ELF-1 (cell line): ENCODE measurements around the gene PAX8.

Experiments used
- DNase-seq: peaks from one replicate; pipeline ENCODE4 v3.0.0-alpha.2; 2016; ENCODE audit warnings: low read depth, low spot score

Gene PAX8

DNA sequence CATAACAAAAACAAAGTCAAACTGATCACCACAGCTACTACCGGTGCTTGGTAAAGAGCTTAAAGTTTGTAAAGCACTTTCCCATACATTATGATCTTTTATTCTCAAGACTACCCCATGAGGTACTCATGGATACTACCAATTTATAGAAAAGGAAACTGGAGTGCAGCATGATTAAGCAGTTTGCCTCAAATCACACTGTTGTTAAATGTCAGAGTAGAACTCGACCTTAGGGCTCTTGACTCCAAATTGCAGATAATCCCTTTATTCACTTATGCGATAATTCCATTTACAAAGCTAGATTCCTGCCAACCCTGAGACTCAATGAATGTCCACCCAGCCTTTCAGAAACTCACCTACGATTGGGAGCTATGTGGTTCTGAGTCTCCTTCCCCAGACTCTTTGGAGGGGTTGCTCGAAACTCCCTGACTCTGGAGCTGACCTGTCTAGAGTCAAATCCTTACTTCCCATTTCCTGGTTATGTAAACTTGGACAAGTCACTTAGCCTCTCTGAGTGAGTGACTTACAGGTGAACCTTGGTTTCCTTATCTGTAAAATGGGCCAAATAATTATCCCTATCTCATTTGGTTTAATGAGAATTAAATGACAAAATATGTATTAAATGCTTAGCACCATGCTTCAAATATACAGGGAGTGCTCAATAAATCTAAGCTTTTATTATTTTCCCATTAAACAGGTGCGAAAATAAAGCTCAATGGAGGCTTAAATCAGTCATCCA lies 57.6 kb downstream of the PAX8 start:
- no peak for DNase-seq

DNA sequence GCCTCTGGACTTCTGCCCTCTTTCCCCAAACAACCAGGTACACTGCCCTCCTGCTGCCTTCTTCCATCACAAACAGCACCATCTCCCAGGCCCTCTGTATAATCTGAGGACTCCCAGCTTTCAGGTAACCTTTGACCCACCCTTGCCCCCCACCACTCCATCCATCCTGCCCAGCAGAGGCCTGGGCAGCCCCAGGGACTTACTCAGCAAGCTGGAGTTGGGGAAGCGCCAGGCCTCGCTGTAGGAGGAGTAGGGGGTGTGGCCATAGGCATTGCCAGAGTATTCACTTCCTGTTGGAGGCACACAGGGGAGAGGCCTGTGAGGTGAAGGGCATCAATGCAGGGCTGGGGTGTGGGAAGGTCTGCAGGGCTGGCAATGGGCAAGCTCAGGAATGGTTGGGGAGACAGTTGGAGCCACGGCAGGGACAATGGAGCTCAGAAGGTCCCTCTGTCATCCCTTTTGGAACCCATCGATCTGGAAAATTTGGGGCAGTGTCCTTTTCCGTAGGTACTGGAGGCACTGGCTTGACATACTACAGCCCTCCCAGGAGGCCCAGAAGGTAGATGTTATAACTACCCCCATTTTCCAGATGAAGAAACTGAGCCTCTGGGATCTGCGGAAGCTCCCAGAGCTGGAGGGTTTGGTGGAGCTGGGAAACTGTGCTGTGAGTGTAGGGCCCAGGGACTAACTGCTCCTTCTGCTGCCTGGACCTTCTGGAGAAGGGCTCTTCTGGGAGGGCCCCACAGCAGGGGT lies 58.7 kb downstream of the PAX8 start:
- no peak for DNase-seq

DNA sequence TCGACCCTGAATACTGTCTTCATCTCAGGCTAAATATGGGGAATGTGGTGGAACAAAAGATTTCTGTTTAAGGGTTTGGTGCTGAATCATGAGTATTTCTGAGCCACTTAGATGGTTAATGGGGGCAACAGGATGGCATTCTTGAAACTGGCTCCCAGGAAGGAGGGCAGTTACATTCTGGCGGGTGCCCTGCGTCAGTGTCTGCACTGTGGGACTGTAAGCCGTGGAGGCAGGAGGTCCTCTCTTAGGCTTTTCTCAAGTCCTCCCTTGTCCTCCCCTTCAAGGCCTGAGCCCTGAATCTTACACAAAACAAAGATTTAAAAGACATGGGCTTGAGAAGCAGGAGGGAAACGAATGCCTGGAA lies 59.2 kb downstream of the PAX8 start:
- no peak for DNase-seq

DNA sequence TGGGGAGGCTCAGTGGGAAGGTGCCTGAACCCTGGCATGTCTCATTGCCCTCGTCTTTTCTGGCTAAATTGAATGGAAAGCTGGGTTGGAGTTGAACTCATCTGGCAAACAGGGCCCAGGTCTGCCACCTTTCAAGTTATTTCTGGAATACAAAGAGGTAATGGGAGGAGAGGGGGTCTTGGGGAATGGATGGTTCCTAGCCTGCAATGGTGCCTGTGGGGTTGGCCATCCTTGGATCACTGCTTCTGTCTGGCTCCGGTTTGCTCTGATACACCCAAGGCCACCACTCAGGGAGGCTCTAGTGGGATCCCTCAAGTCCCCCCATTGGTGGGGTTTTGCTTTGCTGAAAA lies 59.7 kb downstream of the PAX8 start:
- DNase-seq = no peak

DNA sequence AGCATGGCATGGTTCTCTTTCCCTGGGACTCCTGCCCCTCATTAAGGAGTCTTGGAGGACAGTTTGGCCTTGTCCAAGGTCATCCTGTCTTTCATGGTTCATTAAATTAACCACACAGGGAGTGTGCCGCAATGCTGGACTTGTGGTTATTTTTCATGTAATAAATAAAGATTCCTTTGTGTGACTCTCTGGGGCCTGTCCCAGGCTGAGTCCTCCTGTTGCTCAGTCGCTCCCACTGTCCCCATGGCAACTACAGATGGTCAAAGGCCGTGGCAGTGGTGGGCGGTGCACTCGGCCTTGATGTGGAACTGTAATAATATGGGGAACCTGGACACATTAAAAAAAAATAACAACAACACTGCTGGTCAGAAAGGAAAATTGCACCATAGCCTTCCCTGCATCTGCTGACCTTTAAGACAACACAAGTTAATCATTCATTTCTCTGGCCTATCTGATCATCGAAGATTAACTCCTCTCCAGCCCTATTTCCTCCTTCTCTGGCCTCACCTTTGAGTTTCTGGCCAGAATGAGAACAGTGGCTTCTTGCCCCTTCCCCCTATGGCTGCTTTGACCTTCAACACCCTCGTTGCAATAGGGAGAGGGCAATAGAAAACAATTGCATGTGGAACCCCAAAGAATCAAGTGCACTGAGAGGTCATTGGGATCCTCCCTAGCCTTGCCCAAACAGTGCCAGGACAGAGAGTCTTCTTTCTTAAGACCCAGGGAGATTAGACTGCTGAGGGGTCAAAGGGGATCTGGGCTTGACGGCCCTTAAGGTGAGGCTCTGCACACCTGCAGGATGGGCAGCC lies 60.2 kb downstream of the PAX8 start:
- DNase-seq = no peak

DNA sequence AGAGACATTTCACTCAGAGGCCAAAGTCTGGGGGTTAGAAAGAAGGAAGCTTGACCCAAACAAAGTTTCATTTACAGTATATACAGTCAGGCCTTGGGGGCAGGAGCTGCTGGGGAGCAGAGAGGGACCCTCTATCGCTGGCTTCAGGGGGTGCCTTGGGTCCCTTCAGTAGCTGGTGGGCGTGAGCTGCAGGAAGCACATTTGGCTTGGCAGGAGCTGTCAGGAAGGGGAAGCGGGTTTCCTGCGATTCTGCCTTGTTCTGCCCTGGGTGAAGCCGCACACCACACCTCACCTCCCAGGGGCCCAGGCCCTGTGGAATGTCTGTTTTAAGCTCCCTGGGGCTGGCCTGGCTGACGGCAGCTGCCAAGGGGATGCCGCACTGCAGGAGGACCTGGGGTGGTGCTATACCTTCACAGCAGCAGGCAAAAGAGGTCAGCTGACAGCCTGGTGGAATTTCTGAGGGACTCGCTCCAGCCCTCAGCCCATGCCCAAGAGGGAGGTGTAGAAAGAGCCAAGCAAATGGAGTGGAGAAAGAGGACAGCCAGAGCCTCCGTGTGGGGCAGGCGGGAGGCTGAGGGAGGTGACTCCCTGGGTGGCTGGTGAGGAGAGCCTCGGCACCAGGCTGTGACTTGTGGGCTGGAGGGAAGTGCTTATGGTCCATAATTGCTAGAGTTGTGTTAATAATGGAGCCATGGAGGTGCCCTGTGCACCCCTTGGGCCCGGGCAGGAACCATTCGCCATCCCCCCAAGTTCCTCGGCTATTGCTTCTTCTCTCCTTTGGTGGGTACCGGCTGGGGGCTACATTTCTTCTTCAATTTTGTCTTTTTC lies 61.1 kb downstream of the PAX8 start:
- DNase-seq = peak; percentile 84

DNA sequence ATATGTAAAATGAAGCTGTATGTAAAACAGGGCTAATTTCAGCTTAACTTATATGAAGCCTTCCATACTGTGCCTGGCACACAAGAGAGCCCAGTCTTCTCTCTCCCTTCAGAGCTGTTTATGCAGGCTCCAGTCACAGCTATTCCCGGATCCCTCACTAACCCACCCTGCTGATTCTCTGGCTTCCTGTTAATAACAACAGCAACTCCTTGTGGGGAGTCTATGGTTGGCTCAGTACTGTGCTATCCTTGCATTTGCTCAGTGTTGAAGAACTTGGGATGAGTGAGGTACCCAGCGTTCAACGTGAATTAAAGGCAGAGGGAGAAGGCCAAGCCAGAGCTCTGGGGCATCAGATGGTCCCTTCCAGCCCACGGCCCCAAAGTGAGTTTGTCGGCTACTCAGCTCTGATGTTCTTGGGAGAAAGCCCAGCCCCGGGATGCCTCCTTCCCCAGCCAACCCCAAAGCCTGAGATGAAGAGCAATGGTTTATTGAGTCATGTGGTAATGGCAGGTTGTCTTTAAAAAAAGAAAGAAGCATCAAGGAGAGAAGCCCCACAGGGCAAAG lies 61.7 kb downstream of the PAX8 start:
- DNase-seq = peak; percentile 7

DNA sequence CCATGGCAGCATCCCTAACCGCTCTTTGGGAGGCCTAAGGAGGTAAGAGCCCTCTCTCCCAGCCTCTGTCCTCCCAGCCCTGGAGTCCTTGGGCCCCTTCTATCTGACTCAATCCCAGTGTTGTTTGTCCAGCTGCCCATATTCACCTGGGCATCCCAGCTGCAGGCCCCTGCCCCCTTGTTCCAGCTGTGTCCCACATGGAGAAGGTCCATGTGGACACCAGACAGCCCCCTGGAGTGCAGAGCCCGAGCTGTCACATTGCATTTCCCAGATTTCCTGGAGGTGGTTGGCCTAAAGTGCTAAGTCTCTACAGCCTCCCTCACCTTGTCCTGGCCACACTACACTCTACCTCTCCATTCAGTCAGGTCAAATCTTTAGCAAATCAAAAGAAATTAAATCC lies 62.4 kb downstream of the PAX8 start:
- no peak for DNase-seq

DNA sequence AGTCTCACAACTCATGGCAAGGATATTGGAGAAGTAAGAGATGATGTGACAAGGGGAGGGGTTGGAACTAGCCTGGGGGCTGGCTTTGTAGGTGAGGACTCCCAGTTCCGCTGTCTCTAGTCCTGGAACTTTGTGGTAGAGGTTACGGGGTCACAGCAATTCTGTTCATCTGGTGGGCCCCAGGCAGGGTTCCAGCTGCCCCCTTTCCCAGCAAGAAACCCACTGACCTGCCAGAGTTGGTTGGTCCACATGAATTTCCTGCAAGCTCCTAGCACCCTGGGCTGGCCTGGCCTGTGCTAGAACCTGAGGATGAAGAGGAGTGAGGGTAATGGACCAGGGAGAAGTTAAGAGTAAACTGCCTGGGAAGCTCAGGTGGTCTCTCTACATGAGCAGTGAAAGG lies 63.7 kb downstream of the PAX8 start:
- DNase-seq = no peak

DNA sequence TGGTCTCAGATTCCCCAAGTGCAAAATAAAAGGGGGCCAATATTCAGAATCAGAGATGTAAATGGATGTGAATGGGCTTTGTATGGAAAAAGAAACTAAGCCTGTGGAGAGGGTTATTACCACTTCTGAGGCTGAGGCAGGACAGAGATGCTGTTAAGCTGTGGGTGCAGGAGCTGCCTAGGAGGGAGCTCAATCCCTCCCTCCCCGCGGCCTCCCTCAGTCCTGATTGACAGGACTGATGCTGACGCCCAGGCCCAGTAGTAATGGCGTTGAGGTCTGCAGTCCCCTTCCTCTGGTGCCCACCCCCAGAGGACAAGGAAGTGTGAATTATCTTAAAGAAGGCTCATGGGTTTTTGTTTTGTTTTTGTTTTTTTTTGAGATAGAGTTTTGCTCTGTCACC lies 64.6 kb downstream of the PAX8 start:
- DNase-seq = no peak

DNA sequence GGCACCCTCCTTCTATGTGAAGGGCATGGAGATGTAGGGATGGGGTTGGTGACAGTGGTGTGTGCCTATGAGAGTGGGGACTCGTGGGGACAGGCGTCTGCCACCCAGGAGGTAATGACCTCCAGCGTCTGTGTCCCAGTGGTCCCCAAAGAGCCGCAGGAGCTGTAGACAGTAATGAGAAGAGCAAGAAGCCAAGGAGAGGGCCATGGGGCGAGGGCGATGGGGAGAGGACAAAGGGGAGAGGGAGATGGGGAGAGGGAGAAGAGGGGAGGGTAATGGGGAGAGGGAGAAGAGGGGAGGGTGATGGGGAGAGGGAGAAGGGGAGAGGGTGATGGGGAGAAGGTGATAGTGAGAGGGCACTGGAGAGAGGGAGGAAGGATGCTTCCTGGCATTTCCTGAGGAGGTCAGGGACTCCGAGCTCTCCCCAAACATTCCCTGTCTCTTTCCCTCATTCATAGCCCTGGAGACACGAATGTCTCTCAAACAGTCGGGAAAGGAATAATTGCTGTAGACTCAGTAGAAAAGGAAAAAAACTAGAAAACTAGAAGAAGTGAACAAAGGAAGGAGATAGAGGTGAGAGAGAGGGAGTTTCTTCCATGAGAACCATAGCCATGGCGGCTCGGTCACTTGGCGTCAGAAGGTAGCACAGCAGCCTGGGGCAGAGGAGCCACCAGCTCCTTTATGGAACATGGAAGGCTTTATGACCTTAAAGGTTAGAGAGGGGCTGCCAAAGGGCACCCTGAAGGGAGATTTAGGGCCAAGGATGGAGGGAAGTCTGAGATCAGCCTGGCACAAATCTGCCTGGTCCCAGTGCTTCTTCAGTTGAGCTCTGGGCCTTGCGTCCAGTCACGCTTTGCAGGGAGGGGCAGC lies 65.4 kb downstream of the PAX8 start:
- no peak for DNase-seq

- peak; percentile 4 for DNase-seq
These were observed 66.3 kb downstream of the PAX8 start for GRCh38 chr2:113212245-113213060.

DNA sequence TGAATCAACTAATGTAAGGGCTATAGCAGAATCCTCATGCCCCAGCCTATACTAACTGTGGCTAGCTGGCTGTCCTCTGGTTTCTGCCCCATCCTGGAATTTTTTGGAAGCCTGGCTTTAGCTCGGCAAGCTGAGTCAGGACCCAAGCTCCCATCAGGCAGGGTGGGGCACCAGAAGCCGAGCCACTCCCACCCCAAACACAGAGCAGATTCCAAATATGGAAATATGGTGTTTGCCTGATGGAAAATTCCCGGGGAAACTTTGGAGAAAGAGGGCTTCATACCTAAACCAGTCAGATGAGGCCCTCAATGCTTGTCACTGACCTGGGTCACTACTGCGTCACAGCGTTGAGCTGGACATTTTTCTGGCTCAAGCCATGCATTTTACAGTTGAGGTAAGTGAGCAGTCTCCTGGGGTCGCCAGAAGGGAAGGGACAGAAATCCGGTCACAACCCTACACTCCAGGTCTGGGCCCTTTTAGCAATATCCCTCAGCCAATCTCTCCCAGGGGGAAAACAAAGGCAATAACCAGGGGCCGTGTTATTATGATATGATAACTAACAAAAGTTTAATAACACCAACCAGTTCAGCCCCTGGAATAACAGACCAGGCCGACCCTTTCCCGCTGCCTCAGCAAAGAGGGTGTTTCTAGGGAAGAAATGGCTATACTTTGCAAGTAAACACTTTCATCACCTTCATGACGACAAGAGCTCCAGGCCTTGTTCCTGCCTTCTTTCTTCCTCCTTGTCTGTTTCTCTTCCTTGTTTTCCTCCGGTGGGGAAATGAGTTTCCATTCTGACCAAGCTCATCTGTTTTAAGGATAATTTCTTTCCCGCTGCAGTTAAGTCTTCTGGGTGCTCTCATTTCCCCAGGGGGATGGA lies 67.3 kb downstream of the PAX8 start:
- peak; percentile 37 for DNase-seq

DNA sequence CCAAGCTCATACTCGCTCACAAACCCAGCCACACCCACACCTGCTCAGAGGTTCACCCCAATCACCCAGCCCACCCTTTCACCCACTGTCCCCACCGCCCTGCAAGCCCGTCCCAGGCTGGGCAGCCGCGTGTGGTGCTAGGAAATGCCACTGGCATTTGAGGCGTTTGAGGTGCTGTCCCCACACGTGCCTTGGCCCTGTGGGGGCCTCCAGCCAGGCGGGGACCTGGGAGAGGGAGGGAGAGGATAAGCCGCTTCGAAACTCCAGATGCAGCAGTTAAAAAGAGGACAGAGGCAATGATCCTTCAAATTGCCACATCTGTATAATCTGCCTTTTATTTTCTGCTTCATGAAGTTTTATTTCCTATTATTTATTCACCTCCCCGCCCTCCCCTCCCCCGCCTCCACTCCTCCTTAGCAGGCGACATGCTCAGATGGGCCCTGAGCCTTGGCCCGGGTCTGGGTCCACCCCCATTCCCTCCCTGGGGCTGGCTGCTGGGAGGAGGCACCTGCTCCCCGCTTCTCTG lies 69.0 kb downstream of the PAX8 start:
- DNase-seq = no peak

DNA sequence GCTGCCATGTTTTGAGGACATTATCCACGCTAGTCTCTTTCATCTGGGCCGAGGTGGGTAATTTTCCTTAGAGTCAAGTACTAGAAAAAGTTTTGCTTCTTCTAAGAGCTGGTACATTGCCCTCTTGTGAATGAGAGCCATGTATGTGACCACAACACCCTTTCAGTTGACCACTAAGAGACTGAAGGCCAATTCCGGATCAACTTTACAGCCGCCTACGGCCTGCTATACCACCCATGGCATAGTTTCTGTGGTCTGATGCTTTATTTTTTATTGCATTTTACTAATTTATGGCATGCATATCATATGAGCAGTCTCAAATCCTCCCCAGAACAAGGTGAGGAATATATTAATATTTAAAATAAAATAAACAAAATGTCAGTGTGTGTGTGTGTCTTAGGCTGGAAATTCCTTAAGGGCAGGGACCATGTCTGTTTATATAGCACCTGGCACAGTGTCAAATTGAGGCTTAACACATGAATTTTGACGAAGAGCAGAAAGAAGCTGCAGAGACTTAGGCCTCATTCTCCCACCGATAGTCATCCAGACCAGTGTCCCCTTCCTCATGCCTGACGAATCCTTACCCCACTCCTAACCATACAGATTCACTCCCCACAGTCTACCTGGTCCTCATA lies 69.6 kb downstream of the PAX8 start:
- no peak for DNase-seq

GRCh38 chr2:113208396-113208795 lies 70.3 kb downstream of the PAX8 start:
- no peak for DNase-seq

- DNase-seq = no peak
These were observed 71.7 kb downstream of the PAX8 start for GRCh38 chr2:113207021-113207420.

- DNase-seq = no peak
These were observed 72.5 kb downstream of the PAX8 start for GRCh38 chr2:113206251-113206650.
